Stomach (tissue), 9 donors: ENCODE data around the gene CCDC138. TPM values are rescaled to one million over a fixed set of nuclear protein-coding genes. Genes with fewer than 3 reads are reported as not detected.

Experiments
- DNase-seq, 2 donors: peaks; one replicate each; pipeline versions ENCODE4 v3.0.0 to v3.0.0-alpha.2; 2013 to 2019
- H3K27ac ChIP-seq, 5 donors: fragments of 200-600 bp in 4 of 5; sonication (generic) in 4 of 5; one replicate each; pipeline ENCODE4 v1.5.1; 2013 to 2019; ENCODE audit warnings: mild to moderate bottlenecking in 1 of 5, moderate library complexity in 1 of 5
- H3K27me3 ChIP-seq, 3 donors: fragments of 200-600 bp; sonication (generic); one replicate each; pipeline ENCODE4 v1.5.1; 2017 to 2019; ENCODE audit warnings: mixed run types in 1 of 3
- H3K36me3 ChIP-seq, 4 donors: fragments of 200-600 bp; sonication (generic); 1 replicate in 3 of 4; 2 replicates in 1 of 4; pipeline ENCODE4 v1.5.1; 2016 to 2019
- H3K4me1 ChIP-seq, 4 donors: fragments of 200-600 bp; sonication (generic); one replicate each; pipeline ENCODE4 v1.5.1; 2016 to 2019
- H3K4me3 ChIP-seq, 4 donors: fragments of 200-600 bp; sonication (generic) in 3 of 4; one replicate each; pipeline ENCODE4 v1.5.1; 2016 to 2019; ENCODE audit warnings: mild to moderate bottlenecking in 1 of 4
- H3K9me3 ChIP-seq, 4 donors: fragments of 200-600 bp; sonication (generic); one replicate each; pipeline ENCODE4 v1.5.1; 2016 to 2019
- CTCF ChIP-seq, 7 experiments: fragments of 450-650 bp in 4 of 7; fragments of 200-600 bp in 3 of 7; sonication (generic) in 3 of 7; IDR thresholded peaks; one replicate each; pipeline ENCODE4 v1.5.1; 2016 to 2019; ENCODE audit warnings: antibody characterized with exemption in 7 of 7, control low read depth in 2 of 7, mild to moderate bottlenecking in 1 of 7
- EP300 ChIP-seq: sonication (generic); formaldehyde crosslinking; IDR thresholded peaks from one replicate; pipeline ENCODE4 v1.6.1; 2017; ENCODE audit warnings: antibody characterized with exemption
- POLR2A ChIP-seq, 4 donors: fragments of 450-650 bp; IDR thresholded peaks; one replicate each; pipeline ENCODE4 v1.6.1; 2016; ENCODE audit warnings: antibody characterized with exemption in 4 of 4, control low read depth in 2 of 4, mild to moderate bottlenecking in 1 of 4, moderate library complexity in 1 of 4
- POLR2AphosphoS5 ChIP-seq, 3 donors: sonication (generic); formaldehyde crosslinking; IDR thresholded peaks; one replicate each; pipeline ENCODE4 v1.6.1; 2016; ENCODE audit warnings: antibody characterized with exemption in 3 of 3
- WGBS, 5 donors: extraction: QIAGEN DNeasy Blood & Tissue Kit in 3 of 5; methylation state at CpG; one replicate each; pipeline versions ENCODE4 v1.1.5 to v1.1.7; 2013 to 2018; 5-methylcytosine and 5-hydroxymethylcytosine counted together
- intact Hi-C: fragments of 100-400 bp; cut with DNase I; formaldehyde crosslinking; loops from one replicate; pipeline ENCODE4 v1.15.1; 2023; ENCODE audit warnings: low total_unique reads
- polyA plus RNA-seq, 3 donors: library from polyadenylated mRNA; stranded (reverse); fragments of 200-250 nt; gene quantifications; one replicate each; pipeline ENCODE4 v1.2.3, GENCODE V29; 2013
- total RNA-seq, 5 donors: library from RNA; depleted of rRNA; stranded (reverse); fragments of >200 nt; gene quantifications; one replicate each; pipeline versions ENCODE4 v1.1.0 to v1.2.3, GENCODE V29; 2014 to 2016
- donor health status: healthy with polysubstance abuse.
- donor health status: Bipolar disorder and iron deficiency.
- donor health status: healthy.

CCDC138 gene
- total and polyA plus RNA-seq, 8 donors = 0.29 to 25.4 (median 1.9) TPM

GRCh38 chr2:108910541-108911396, 124.2 kb downstream of the CCDC138 start:
- WGBS, 5 donors = 83 to 90% (median 87%) methylated on average over 19 to 20 of the region's 20 CpGs
- DNase-seq = peak in 1 of 2 donors; percentile 21
- H3K4me3 ChIP-seq = no peak overlapping the region

GRCh38 chr2:108911401-108911800, 124.8 kb downstream of the CCDC138 start:
- intact Hi-C loops = no loop called here
- peak in 1 of 2 donors; percentile 2 for DNase-seq
- Histone ChIP-seq H3K4me3 (no peak overlapping the region), H3K4me1 (no peaks in the 10 kb centered on the region), H3K27me3 (no peaks in the 10 kb centered on the region), H3K36me3 (no peaks in the 10 kb centered on the region), H3K9me3 (no peaks in the 10 kb centered on the region), H3K27ac (no peak overlapping the region)
- TF ChIP-seq POLR2A (IDR thresholded peaks at IDR 0.05) (no peak), CTCF (IDR thresholded peaks at IDR 0.05) (no peak), EP300 (no peak)
- WGBS, 5 donors = 83 to 94% (median 89%) methylated on average over 5 of the region's 5 CpGs

More at GRCh38 chr2:108910541-108911396, 124.2 kb downstream of the CCDC138 start:
- H3K36me3 ChIP-seq = no peaks in the 10 kb centered on the region
- no peaks in the 10 kb centered on the region for H3K27me3 ChIP-seq
- no peak for TF ChIP-seq CTCF (IDR thresholded peaks at IDR 0.05)
- TF ChIP-seq POLR2AphosphoS5 (IDR thresholded peaks at IDR 0.05) = no peak
- TF ChIP-seq EP300 = no peak
- no peak for TF ChIP-seq POLR2A (IDR thresholded peaks at IDR 0.05)
- no peak overlapping the region for H3K27ac ChIP-seq
- intact Hi-C loops = no loop called here
- peaks cover 0 to 2% (median 0%) of the 10 kb centered on the region in 4 donors for H3K4me1 ChIP-seq
- no peaks in the 10 kb centered on the region for H3K9me3 ChIP-seq

- 79 to 89% (median 83%) methylated on average over 21 of the region's 21 CpGs for WGBS, 5 donors
- Histone ChIP-seq H3K9me3 (no peaks in the 10 kb centered on the region), H3K27ac (no peak overlapping the region), H3K36me3 (no peaks in the 10 kb centered on the region), H3K4me1 (peaks cover 0 to 4% (median 1%) of the 10 kb centered on the region in 4 donors), H3K27me3 (no peaks in the 10 kb centered on the region), H3K4me3 (no peak overlapping the region)
- no peak for TF ChIP-seq POLR2AphosphoS5 (IDR thresholded peaks at IDR 0.05)
- no peak for TF ChIP-seq EP300
- no peak for TF ChIP-seq CTCF (IDR thresholded peaks at IDR 0.05)
- TF ChIP-seq POLR2A (IDR thresholded peaks at IDR 0.05) = no peak
- peak in 1 of 2 donors; percentile 7 for DNase-seq
- intact Hi-C loops = no loop called here
These were observed 125.4 kb downstream of the CCDC138 start for GRCh38 chr2:108911807-108912628.

GRCh38 chr2:108912629-108912902, 126.0 kb downstream of the CCDC138 start:
- WGBS, 5 donors = 75 to 88% (median 81%) methylated on average over 2 to 5 of the region's 5 CpGs
- no peaks in the 10 kb centered on the region for H3K27me3 ChIP-seq

More at GRCh38 chr2:108912629-108912902, 126.0 kb downstream of the CCDC138 start:
- DNase-seq = no peak
- Histone ChIP-seq H3K36me3 (no peaks in the 10 kb centered on the region), H3K27ac (no peak overlapping the region), H3K9me3 (no peaks in the 10 kb centered on the region), H3K4me1 (peaks cover 0 to 9% (median 6%) of the 10 kb centered on the region in 4 donors), H3K4me3 (no peak overlapping the region)
- intact Hi-C loops = no loop called here
- TF ChIP-seq CTCF (IDR thresholded peaks at IDR 0.05) = no peak
- no peak for TF ChIP-seq POLR2A (IDR thresholded peaks at IDR 0.05)
- no peak for TF ChIP-seq POLR2AphosphoS5 (IDR thresholded peaks at IDR 0.05)
- TF ChIP-seq EP300 = no peak
